ENCODE data around the gene C16orf90. TPM values are rescaled to one million over a fixed set of nuclear protein-coding genes. Genes with fewer than 3 reads are reported as not detected.

The C16orf90 gene
- total RNA-seq, 1 donor, result not detected

DNA sequence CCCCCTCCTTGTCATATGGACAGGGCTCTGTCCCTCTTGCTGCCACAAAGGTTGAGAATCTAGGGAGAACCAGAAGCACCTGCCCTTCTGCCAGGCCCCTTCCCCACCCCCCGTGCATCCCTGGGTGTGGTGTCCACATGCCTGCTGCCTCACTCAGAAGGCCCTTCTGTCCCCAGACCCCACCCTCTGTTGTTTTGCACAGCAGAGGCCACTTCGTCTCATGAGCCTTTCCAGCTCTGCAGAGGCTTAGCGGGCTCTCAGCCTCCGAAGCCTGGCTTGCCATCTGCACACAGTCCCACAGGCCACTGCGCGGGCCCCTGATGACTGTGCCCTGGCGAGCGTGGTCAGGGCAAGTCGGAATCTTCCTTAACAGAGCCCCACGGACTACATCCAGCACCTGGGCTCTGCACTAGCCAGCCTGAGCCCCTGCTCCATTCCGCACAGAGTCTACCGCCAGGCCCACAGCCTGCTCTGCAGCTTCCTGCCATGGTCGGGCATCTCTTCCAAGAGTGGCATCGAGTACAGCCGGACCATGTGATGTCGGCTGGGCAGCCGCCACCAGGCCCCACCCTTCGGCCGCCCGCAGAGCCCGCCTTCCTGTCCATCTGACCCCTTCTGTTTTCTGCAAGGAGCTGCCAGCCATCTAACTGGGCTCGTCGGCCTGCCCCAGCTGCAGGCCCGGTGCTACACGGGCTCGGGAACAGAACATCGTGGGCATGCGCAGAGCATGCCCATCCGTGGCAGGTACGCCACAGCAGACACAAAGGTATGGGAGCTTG lies 10.8 kb downstream of the C16orf90 start:
- Histone ChIP-seq H3K27ac (ENCODE audit: low read depth, low read length) (no peak overlapping the region), H3K79me2 (ENCODE audit: insufficient read depth, low read length) (peaks cover 25% of the 10 kb centered on the region), H3K9me3 (ENCODE audit: low read depth, low read length) (no peaks in the 10 kb centered on the region), H4K20me1 (ENCODE audit: insufficient read depth, low read length) (peaks cover 19% of the 10 kb centered on the region), H3K4me1 (ENCODE audit: insufficient read depth, low read length) (no peaks in the 10 kb centered on the region), H3K36me3 (ENCODE audit: insufficient read depth, low read length) (peaks cover 50% of the 10 kb centered on the region), H3K4me2 (ENCODE audit: insufficient read depth, low read length) (no peak overlapping the region), H2AFZ (ENCODE audit: low read length) (no peak overlapping the region), H3K4me3 (ENCODE audit: insufficient read depth, low read length) (no peak overlapping the region), H3K27me3 (ENCODE audit: insufficient read depth, low read length) (no peaks in the 10 kb centered on the region)
- DNase-seq (ENCODE audit: insufficient read length, low spot score, missing footprints), result peak; percentile 75
- TF ChIP-seq, protein P1, sequence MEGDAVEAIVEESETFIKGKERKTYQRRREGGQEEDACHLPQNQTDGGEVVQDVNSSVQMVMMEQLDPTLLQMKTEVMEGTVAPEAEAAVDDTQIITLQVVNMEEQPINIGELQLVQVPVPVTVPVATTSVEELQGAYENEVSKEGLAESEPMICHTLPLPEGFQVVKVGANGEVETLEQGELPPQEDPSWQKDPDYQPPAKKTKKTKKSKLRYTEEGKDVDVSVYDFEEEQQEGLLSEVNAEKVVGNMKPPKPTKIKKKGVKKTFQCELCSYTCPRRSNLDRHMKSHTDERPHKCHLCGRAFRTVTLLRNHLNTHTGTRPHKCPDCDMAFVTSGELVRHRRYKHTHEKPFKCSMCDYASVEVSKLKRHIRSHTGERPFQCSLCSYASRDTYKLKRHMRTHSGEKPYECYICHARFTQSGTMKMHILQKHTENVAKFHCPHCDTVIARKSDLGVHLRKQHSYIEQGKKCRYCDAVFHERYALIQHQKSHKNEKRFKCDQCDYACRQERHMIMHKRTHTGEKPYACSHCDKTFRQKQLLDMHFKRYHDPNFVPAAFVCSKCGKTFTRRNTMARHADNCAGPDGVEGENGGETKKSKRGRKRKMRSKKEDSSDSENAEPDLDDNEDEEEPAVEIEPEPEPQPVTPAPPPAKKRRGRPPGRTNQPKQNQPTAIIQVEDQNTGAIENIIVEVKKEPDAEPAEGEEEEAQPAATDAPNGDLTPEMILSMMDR (IDR thresholded peaks at IDR 0.05; ENCODE audit: extremely low read depth, low read depth, low read length), result no peak

DNA sequence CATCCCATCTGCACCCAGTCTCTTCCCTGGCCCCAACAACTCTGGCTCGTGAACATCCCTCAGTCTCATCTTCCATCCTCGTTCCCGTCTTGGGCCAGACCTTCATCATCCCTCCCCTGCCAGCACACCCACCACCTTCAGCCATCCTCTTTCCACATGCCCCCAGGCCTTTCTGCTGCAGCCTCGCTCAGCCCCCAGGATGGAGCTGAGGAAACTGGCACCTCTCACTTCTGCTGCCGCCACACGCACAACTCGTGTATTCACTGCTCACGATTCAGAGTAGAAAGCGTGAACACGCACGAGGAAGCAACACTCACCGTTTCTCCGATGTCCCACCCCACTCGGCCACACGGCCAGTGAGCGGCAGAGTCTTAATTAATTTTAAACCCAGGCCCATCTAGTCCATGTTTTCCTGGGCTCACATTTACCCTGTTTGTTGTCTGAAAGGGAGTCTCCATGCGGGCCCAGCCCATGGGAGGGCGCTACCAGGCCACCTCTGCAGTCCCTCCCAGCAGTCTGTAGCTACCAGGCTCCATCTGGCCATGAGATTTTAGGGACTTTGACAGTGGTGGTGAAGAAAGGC lies 12.5 kb downstream of the C16orf90 start:
- Histone ChIP-seq H2AFZ (ENCODE audit: low read length) (no peak overlapping the region), H4K20me1 (ENCODE audit: insufficient read depth, low read length) (peaks cover 32% of the 10 kb centered on the region), H3K27me3 (ENCODE audit: insufficient read depth, low read length) (no peaks in the 10 kb centered on the region), H3K79me2 (ENCODE audit: insufficient read depth, low read length) (peaks cover 39% of the 10 kb centered on the region), H3K27ac (ENCODE audit: low read depth, low read length) (no peak overlapping the region), H3K36me3 (ENCODE audit: insufficient read depth, low read length) (peaks cover 55% of the 10 kb centered on the region), H3K9me3 (ENCODE audit: low read depth, low read length) (no peaks in the 10 kb centered on the region), H3K4me1 (ENCODE audit: insufficient read depth, low read length) (no peaks in the 10 kb centered on the region), H3K4me3 (ENCODE audit: insufficient read depth, low read length) (no peak overlapping the region), H3K4me2 (ENCODE audit: insufficient read depth, low read length) (no peak overlapping the region)
- DNase-seq (ENCODE audit: insufficient read length, low spot score, missing footprints), result peak; percentile 76
- TF ChIP-seq, protein P1 (IDR thresholded peaks at IDR 0.05; ENCODE audit: extremely low read depth, low read depth, low read length), result no peak

DNA sequence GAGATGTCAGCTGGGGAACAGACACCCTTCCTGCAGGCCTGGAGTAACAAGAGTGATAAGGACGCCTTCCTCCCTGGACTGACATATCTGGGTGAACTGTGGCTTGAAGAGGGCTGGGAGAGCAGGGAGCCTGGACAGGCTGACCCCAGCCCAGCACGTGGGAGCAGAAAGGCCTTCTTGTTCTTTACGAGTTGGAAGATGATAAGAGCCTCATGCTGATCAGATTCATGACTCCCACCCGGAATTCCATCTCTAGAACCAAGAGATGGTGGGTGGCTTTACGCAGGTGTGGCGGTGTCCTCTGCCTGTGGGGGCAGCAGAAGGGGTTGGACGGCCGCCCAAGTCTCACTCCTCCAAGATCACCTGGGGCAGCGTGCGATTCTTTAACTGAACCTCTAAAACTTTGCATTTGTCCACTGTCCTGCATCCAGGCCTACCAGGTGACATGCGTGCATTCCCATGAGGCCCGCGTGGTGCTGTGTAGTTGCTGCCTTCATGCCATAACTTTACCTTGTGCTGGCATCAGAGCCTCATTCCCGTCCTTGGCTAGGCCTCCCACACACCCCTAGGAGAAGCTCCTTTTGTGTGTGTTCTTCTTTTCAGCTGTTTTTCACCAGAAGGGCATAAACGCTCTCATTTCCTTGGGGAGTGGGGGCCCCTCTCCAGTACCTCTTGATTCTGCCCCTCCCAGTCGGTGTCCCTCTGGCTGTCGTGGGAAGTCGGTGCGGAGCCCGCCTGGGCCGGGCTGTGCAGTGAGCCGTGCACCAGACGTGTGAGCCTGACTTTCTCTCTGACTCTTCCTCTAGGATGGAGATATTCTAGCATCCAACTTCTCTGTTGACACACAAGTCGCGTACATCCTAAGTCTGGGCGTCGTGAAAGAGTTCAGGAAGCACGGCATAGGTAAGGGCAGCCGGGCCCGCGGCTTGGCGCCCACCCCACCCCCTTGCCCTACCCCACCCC lies 13.3 kb downstream of the C16orf90 start:
- Histone ChIP-seq H3K4me1 (ENCODE audit: insufficient read depth, low read length) (no peaks in the 10 kb centered on the region), H2AFZ (ENCODE audit: low read length) (no peak overlapping the region), H3K27ac (ENCODE audit: low read depth, low read length) (no peak overlapping the region), H3K9me3 (ENCODE audit: low read depth, low read length) (no peaks in the 10 kb centered on the region), H3K27me3 (ENCODE audit: insufficient read depth, low read length) (no peaks in the 10 kb centered on the region), H4K20me1 (ENCODE audit: insufficient read depth, low read length) (peaks cover 32% of the 10 kb centered on the region), H3K79me2 (ENCODE audit: insufficient read depth, low read length) (peaks cover 43% of the 10 kb centered on the region), H3K4me3 (ENCODE audit: insufficient read depth, low read length) (no peak overlapping the region), H3K4me2 (ENCODE audit: insufficient read depth, low read length) (no peak overlapping the region), H3K36me3 (ENCODE audit: insufficient read depth, low read length) (peaks cover 50% of the 10 kb centered on the region)
- TF ChIP-seq, protein P1 (IDR thresholded peaks at IDR 0.05; ENCODE audit: extremely low read depth, low read depth, low read length), result no peak
- peak; percentile 74 for DNase-seq (ENCODE audit: insufficient read length, low spot score, missing footprints)

Measured in osteoblast (primary cell).